Neural crest cell (in vitro differentiated cells): ENCODE measurements around the gene ARID3A. TPM values are rescaled to one million over a fixed set of nuclear protein-coding genes. Genes with fewer than 3 reads are reported as not detected.
"Not testable (repeated sequence)": the region's sequence is repeated elsewhere in the genome, so short reads cannot be mapped to it uniquely, and the experiment has no call there.

ENCODE experiments used
- DNase-seq: peaks from one replicate; pipeline ENCODE4 v3.0.0; 2021; ENCODE audit warnings: low read depth, mixed read lengths, low spot score
- H3K27ac Mint-ChIP-seq: one replicate; pipeline ENCODE4 v1.8.0; 2021; ENCODE audit warnings: mild to moderate bottlenecking, mixed read lengths; ENCODE audit not compliant: unreplicated experiment
- H3K27me3 Mint-ChIP-seq: 2 replicates; pipeline ENCODE4 v1.8.0; 2021; ENCODE audit warnings: low read depth, mild to moderate bottlenecking, mixed read lengths
- H3K36me3 Mint-ChIP-seq: 2 replicates; pipeline ENCODE4 v1.8.0; 2021; ENCODE audit warnings: low read depth, mild to moderate bottlenecking, mixed read lengths
- H3K4me1 Mint-ChIP-seq: 2 replicates; pipeline ENCODE4 v1.8.0; 2021; ENCODE audit warnings: mixed read lengths
- H3K4me3 Mint-ChIP-seq: one replicate; pipeline ENCODE4 v1.8.0; 2021; ENCODE audit warnings: mild to moderate bottlenecking, mixed read lengths
- H3K9me3 Mint-ChIP-seq: 2 replicates; pipeline ENCODE4 v1.8.0; 2021; ENCODE audit warnings: mixed read lengths
- CTCF ChIP-seq: fragments of 200-600 bp; sonication (generic); conservative IDR thresholded peaks from 2 replicates; pipeline ENCODE4 v1.5.0; 2021; ENCODE audit warnings: antibody characterized with exemption, mild to moderate bottlenecking
- total RNA-seq: library from RNA; stranded (reverse); gene quantifications from 2 replicates; pipeline ENCODE4 v1.2.1, GENCODE V29; 2021

The ARID3A gene
- total RNA-seq, 1 donor from 2014 or later = 48.4 TPM

GRCh38 chr19:1019980-1020867, 94.4 kb downstream of the ARID3A start:
- Mint-ChIP-seq H3K4me1 (peaks cover 31% of the 10 kb centered on the region), H3K27me3 (peaks cover 6% of the 10 kb centered on the region), H3K27ac (peak overlapping the region; percentile 67), H3K36me3 (no peaks in the 10 kb centered on the region), H3K9me3 (no peaks in the 10 kb centered on the region), H3K4me3 (peak overlapping the region; percentile 94)
- no peak for DNase-seq
- TF ChIP-seq CTCF = no peak

GRCh38 chr19:1020868-1021425, 95.1 kb downstream of the ARID3A start, which contains the start of gene TMEM259:
TSS of gene TMEM259 (minus strand) at chr19:1021123. CDS start at chr19:1020996, 127 bp downstream.
- peak; percentile 94 for DNase-seq
- no peaks in the 10 kb centered on the region for H3K9me3 Mint-ChIP-seq
- H3K27me3 Mint-ChIP-seq = peaks cover 6% of the 10 kb centered on the region
- peak within 1 kb of the TSS; percentile 94 for H3K4me3 Mint-ChIP-seq
- H3K36me3 Mint-ChIP-seq = no peaks in the 10 kb centered on the region
- H3K27ac Mint-ChIP-seq = peak within 1 kb of the TSS; percentile 99
- H3K4me1 Mint-ChIP-seq = peaks cover 34% of the 10 kb centered on the region
- TF ChIP-seq CTCF = no peak

- not testable (repeated sequence) for H3K36me3 Mint-ChIP-seq, DNase-seq, H3K27ac Mint-ChIP-seq, H3K27me3 Mint-ChIP-seq, H3K9me3 Mint-ChIP-seq
- peaks cover 23% of the 10 kb centered on the region for H3K4me1 Mint-ChIP-seq
- H3K4me3 Mint-ChIP-seq = peak overlapping the region; percentile 71
Observed at GRCh38 chr19:1023883-1024188, 98.0 kb downstream of the ARID3A start.

- H3K9me3 Mint-ChIP-seq, DNase-seq, H3K27me3 Mint-ChIP-seq, H3K27ac Mint-ChIP-seq, H3K36me3 Mint-ChIP-seq: not testable (repeated sequence)
- peaks cover 18% of the 10 kb centered on the region for H3K4me1 Mint-ChIP-seq
- H3K4me3 Mint-ChIP-seq = peak overlapping the region; percentile 57
Observed at GRCh38 chr19:1025080-1025479, 99.2 kb downstream of the ARID3A start.

Other genes starting within 250 kb of the ARID3A start
- gene FSTL3, start 249.6 kb upstream of the ARID3A start, total RNA-seq = 7.7 and 8.9 TPM in 2 replicates
- gene PRSS57, start 230.6 kb upstream of the ARID3A start, total RNA-seq = not detected in 2 replicates
- gene PALM, start 217.1 kb upstream of the ARID3A start, total RNA-seq = 45.1 and 52.1 TPM in 2 replicates
- gene MISP, start 174.9 kb upstream of the ARID3A start, total RNA-seq = 0.14 TPM in 1 of 2 replicates, not detected in the other
- 674 and 701 TPM in 2 replicates for gene PTBP1, start 128.6 kb upstream of the ARID3A start, total RNA-seq
- 46.3 and 50.9 TPM in 2 replicates for gene PLPPR3, start 104.1 kb upstream of the ARID3A start, total RNA-seq
- gene AZU1, start 98.2 kb upstream of the ARID3A start, total RNA-seq = 0.30 and 0.68 TPM in 2 replicates
- not detected in 2 replicates for gene PRTN3, start 85.0 kb upstream of the ARID3A start, total RNA-seq
- not detected in 2 replicates for gene ELANE, start 73.7 kb upstream of the ARID3A start, total RNA-seq
- not detected in 2 replicates for gene CFD, start 66.4 kb upstream of the ARID3A start, total RNA-seq
- 73.9 and 77.7 TPM in 2 replicates for gene MED16, start 32.8 kb upstream of the ARID3A start, total RNA-seq
- gene RNU6-9, start 32.6 kb upstream of the ARID3A start, total RNA-seq = not detected in 2 replicates
- 47.7 and 50.9 TPM in 2 replicates for gene R3HDM4, start 12.8 kb upstream of the ARID3A start, total RNA-seq
- 2.2 and 2.4 TPM in 2 replicates for gene KISS1R, start 8.7 kb upstream of the ARID3A start, total RNA-seq
- gene WDR18, start 58.3 kb downstream of the ARID3A start, total RNA-seq = 65.2 and 67.4 TPM in 2 replicates
- gene GRIN3B, start 74.4 kb downstream of the ARID3A start, total RNA-seq = 0.12 TPM in 1 of 2 replicates, not detected in the other
- gene TMEM259, start 95.1 kb downstream of the ARID3A start, total RNA-seq = 164 and 170 TPM in 2 replicates
- gene RNU6-2, start 95.5 kb downstream of the ARID3A start, total RNA-seq = not detected in 2 replicates
- gene CNN2, start 100.6 kb downstream of the ARID3A start, total RNA-seq = 140 and 141 TPM in 2 replicates
- 12.8 and 16.3 TPM in 2 replicates for gene ABCA7, start 114.1 kb downstream of the ARID3A start, total RNA-seq
- 1.6 and 1.7 TPM in 2 replicates for gene ARHGAP45, start 141.1 kb downstream of the ARID3A start, total RNA-seq
- gene POLR2E, start 169.3 kb downstream of the ARID3A start, total RNA-seq = 256 and 257 TPM in 2 replicates
- 300 and 313 TPM in 2 replicates for gene GPX4, start 178.0 kb downstream of the ARID3A start, total RNA-seq
- gene SBNO2, start 248.2 kb downstream of the ARID3A start, total RNA-seq = 28.0 and 32.5 TPM in 2 replicates